KOPT-K1 (cell line): ENCODE measurements around the gene TMIGD2.
"Not testable (repeated sequence)": the region's sequence is repeated elsewhere in the genome, so short reads cannot be mapped to it uniquely, and the experiment has no call there.

Experiments used
- H3K27ac ChIP-seq: fragments of 200-600 bp; sonication (generic); 2 replicates; pipeline ENCODE4 v1.5.1; 2016; ENCODE audit warnings: antibody characterized with exemption, mild to moderate bottlenecking, low read depth, low read length; ENCODE audit not compliant: poor library complexity, severe bottlenecking
- H3K36me3 ChIP-seq: fragments of 200-600 bp; sonication (generic); 2 replicates; pipeline ENCODE4 v1.5.1; 2017; ENCODE audit warnings: antibody characterized with exemption, mild to moderate bottlenecking, low read length, moderate library complexity; ENCODE audit not compliant: insufficient read depth
- H3K9me3 ChIP-seq: fragments of 200-600 bp; sonication (generic); 2 replicates; pipeline ENCODE4 v1.5.1; 2017; ENCODE audit warnings: antibody characterized with exemption, low read length, mild to moderate bottlenecking; ENCODE audit not compliant: insufficient read depth, poor library complexity, severe bottlenecking

The TMIGD2 gene

GRCh38 chr19:4292515-4292914, 9.7 kb downstream of the TMIGD2 start:
- no peaks in the 10 kb centered on the region for H3K36me3 ChIP-seq
- H3K27ac ChIP-seq = no peak overlapping the region
- H3K9me3 ChIP-seq = no peaks in the 10 kb centered on the region

- Histone ChIP-seq H3K9me3 (no peaks in the 10 kb centered on the region), H3K27ac (no peak overlapping the region)
Measured at GRCh38 chr19:4291184-4291732, 10.9 kb downstream of the TMIGD2 start.

GRCh38 chr19:4288091-4288777, 14.0 kb downstream of the TMIGD2 start:
- H3K36me3 ChIP-seq = no peaks in the 10 kb centered on the region
- H3K9me3 ChIP-seq = no peaks in the 10 kb centered on the region
- H3K27ac ChIP-seq = no peak overlapping the region

More at GRCh38 chr19:4291184-4291732, 10.9 kb downstream of the TMIGD2 start:
- no peaks in the 10 kb centered on the region for H3K36me3 ChIP-seq

- not testable (repeated sequence) for H3K9me3 ChIP-seq, H3K36me3 ChIP-seq, H3K27ac ChIP-seq
Measured at GRCh38 chr19:4286141-4286540, 16.0 kb downstream of the TMIGD2 start.

DNA sequence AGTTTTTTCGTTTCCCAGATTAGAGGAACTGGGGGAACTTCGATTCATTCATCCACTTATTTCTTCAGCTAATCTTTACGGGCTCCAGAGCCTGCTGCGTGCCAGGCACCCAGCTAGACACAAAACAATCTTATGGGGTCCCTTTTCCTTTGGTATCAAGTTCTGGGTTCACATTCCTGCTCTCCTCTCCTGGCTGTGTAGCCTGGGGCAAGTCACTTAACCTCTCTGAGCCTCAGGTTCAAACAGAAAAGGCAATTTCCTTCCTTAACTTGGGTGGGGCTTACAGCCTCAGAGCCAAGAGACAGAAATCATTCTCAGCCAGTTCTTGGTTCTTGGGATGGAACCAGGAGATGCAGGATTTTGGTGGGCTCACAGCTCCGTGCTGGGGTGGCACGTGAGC, 17.2 kb downstream of the TMIGD2 start:
- no peaks in the 10 kb centered on the region for H3K36me3 ChIP-seq
- H3K27ac ChIP-seq = no peak overlapping the region
- H3K9me3 ChIP-seq = no peaks in the 10 kb centered on the region

GRCh38 chr19:4284176-4284958, 17.8 kb downstream of the TMIGD2 start:
- no peak overlapping the region for H3K27ac ChIP-seq
- no peaks in the 10 kb centered on the region for H3K36me3 ChIP-seq
- H3K9me3 ChIP-seq = no peaks in the 10 kb centered on the region

DNA sequence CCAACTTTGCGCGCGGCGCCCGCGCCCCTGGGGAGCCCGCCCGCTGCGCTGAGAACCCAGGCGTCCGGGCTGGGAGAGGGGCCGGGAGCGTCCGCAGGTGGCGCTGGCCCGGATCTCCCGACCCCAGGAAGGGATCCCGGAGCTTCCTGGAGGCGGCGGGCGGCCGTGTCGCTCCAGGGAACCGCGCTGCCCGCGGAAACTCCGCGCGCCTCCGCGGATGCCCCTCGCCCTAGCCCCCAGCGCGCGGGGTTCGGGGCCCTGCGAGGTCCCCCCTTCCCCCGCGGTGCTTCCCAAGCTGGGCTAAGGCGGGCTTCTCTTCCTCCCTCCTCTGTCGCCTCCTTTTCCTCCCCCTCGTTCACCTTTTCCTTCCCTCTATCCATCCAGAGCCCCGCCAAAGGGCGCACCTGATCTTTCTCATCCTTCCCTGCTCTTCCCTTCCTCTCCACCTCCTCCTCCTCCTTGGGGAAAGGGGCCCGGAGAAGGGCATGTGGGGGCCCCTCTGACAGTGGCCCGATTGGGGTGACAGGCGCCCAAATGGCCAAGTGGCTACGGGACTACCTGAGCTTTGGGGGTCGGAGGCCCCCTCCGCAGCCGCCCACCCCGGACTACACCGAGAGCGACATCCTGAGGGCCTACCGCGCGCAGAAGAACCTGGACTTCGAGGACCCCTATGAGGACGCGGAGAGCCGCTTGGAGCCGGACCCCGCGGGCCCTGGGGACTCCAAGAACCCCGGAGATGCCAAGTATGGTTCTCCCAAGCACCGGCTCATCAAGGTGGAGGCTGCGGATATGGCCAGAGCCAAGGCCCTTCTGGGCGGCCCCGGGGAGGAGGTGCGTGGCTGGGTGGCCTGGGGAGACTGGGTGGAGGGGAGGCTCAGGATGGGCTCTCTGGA, 22.4 kb downstream of the TMIGD2 start:
- H3K36me3 ChIP-seq = no peaks in the 10 kb centered on the region
- H3K27ac ChIP-seq = no peak overlapping the region
- H3K9me3 ChIP-seq = no peaks in the 10 kb centered on the region

- Histone ChIP-seq H3K27ac (no peak overlapping the region), H3K9me3 (no peaks in the 10 kb centered on the region), H3K36me3 (no peaks in the 10 kb centered on the region)
Measured at GRCh38 chr19:4279267-4279529, 23.0 kb downstream of the TMIGD2 start.

- Histone ChIP-seq H3K36me3 (no peaks in the 10 kb centered on the region), H3K9me3 (no peaks in the 10 kb centered on the region), H3K27ac (no peak within 1 kb of the TSS)
Measured at GRCh38 chr19:4278419-4279266, 23.5 kb downstream of the TMIGD2 start, which contains the start of gene SHD. Gene SHD, plus strand, starts transcription at chr19:4279266. Its CDS starts 798 bp downstream, at chr19:4280064.

DNA sequence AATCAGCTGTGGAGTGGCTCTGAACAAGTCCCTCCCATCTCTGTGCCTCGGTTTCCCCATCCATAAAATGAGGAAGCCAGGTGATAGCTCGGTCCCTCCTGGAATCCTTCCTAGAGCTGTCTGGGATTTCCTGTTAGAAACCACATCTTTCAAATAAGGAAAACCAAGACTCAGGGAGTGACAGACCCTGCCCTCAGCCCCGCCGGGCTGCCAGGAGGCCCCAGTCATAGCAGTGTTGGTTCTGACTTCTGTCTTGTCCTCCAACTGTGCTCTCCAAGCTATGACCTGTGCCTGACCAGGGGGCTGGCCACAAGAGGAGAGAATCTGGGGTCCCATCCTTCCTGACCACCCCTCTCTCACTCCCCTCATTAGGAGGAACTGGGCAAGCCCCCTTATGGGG, 24.2 kb downstream of the TMIGD2 start:
- no peaks in the 10 kb centered on the region for H3K36me3 ChIP-seq
- no peak overlapping the region for H3K27ac ChIP-seq
- H3K9me3 ChIP-seq = no peaks in the 10 kb centered on the region

DNA sequence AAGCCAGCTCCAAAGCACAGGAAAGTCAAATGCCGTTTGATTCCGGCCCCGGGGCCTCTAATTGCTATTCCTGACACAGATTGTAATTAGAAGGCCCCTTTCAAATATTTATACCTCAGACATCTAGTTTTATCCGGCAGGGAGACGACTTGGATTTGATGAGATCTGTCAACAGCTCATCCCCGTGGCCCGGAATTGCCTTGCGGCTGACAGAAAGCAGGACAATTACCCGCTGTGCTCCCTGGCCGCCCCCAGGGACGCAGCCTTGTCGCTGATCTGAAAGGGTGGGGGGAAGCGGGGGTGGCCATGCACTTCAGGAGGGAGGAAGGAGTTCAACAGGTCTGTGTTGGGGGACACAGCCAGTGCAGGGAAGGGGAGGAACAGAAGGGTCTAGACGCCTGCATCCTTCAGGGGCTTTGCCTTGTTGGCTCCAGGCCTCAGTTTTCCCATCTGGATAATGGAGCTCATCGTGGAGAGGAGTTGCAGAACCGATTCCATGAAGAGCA, 24.9 kb downstream of the TMIGD2 start:
- Histone ChIP-seq H3K9me3 (no peaks in the 10 kb centered on the region), H3K27ac (no peak overlapping the region)

GRCh38 chr19:4274321-4274686, 27.9 kb downstream of the TMIGD2 start:
- H3K9me3 ChIP-seq, H3K27ac ChIP-seq: not testable (repeated sequence)
- H3K36me3 ChIP-seq = peaks cover 17% of the 10 kb centered on the region

More for the DNA sequence above, 24.9 kb downstream of the TMIGD2 start:
- H3K36me3 ChIP-seq = peaks cover under 1% of the 10 kb centered on the region; the same call in 1 of the 2 replicates

GRCh38 chr19:4272894-4273293, 29.3 kb downstream of the TMIGD2 start:
- Histone ChIP-seq H3K27ac (no peak overlapping the region), H3K9me3 (no peaks in the 10 kb centered on the region), H3K36me3 (peaks cover 31% of the 10 kb centered on the region)

DNA sequence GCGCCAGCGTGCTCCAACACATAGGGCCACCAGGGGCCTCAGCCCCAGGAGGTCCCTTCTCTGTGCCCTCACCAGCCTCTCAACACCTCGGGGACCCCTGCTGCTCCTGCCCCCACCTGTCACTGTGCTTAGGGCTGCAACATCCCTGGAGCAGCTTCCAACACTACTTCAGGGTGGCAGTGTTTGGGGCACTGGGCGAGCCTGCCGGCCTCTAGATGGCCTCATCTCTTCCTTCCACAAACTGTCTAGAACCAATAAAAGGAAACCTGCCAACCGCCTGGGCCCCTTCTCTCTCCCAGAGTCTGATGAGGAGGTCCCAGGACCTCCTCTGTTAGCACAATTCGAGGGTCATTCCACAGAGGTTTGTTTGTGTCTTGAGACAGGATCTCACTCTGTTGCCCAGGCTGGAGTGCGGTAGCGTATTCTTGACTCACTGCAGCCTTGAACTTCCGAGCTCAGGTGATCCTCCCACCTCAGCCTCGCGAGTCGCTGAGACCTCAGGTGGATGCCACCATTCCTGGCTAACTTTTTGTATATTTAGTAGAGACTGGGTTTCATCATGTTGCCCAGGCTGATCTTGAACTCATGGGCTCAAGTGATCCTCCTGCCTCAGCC, 33.3 kb downstream of the TMIGD2 start:
- peaks cover 63% of the 10 kb centered on the region for H3K36me3 ChIP-seq
- no peak overlapping the region for H3K27ac ChIP-seq
- no peaks in the 10 kb centered on the region for H3K9me3 ChIP-seq
